ENCODE measurements around the gene MAP3K20. TPM values are rescaled to one million over a fixed set of nuclear protein-coding genes. Genes with fewer than 3 reads are reported as not detected.
"Not testable (repeated sequence)": the region's sequence is repeated elsewhere in the genome, so short reads cannot be mapped to it uniquely, and the experiment has no call there.

The MAP3K20 gene
- total RNA-seq, 1 donor = 136 TPM

- no peak overlapping the region for H3K4me3 ChIP-seq (ENCODE audit: low read depth, low read length)
- no peak for DNase-seq (ENCODE audit: low read depth)
- no peak for TF ChIP-seq CTCF (IDR thresholded peaks at IDR 0.05; ENCODE audit: insufficient read depth, low read depth, low read length)
These were observed 203.9 kb downstream of the MAP3K20 start for GRCh38 chr2:173279527-173279868.

GRCh38 chr2:173280853-173281252, 205.2 kb downstream of the MAP3K20 start:
- no peak for TF ChIP-seq CTCF (IDR thresholded peaks at IDR 0.05; ENCODE audit: insufficient read depth, low read depth, low read length)
- H3K4me3 ChIP-seq (ENCODE audit: low read depth, low read length) = no peak overlapping the region
- no peak for DNase-seq (ENCODE audit: low read depth)

- not testable (repeated sequence) for DNase-seq (ENCODE audit: low read depth); H3K4me3 ChIP-seq (ENCODE audit: low read depth, low read length)
These were observed 206.3 kb downstream of the MAP3K20 start for GRCh38 chr2:173281898-173282297.

- no peak overlapping the region for H3K4me3 ChIP-seq (ENCODE audit: low read depth, low read length)
- DNase-seq (ENCODE audit: low read depth) = no peak
- no peak for TF ChIP-seq CTCF (IDR thresholded peaks at IDR 0.05; ENCODE audit: insufficient read depth, low read depth, low read length)
These were observed 207.3 kb downstream of the MAP3K20 start for GRCh38 chr2:173282795-173283545.

GRCh38 chr2:173286153-173286809, 210.6 kb downstream of the MAP3K20 start:
- TF ChIP-seq CTCF (IDR thresholded peaks at IDR 0.05; ENCODE audit: insufficient read depth, low read depth, low read length) = no peak
- no peak overlapping the region for H3K4me3 ChIP-seq (ENCODE audit: low read depth, low read length)
- DNase-seq (ENCODE audit: low read depth) = no peak

- H3K4me3 ChIP-seq (ENCODE audit: low read depth, low read length) = no peak overlapping the region
- no peak for TF ChIP-seq CTCF (IDR thresholded peaks at IDR 0.05; ENCODE audit: insufficient read depth, low read depth, low read length)
- DNase-seq (ENCODE audit: low read depth) = no peak
These were observed 211.9 kb downstream of the MAP3K20 start for GRCh38 chr2:173287594-173287993.

GRCh38 chr2:173288561-173288960, 212.9 kb downstream of the MAP3K20 start:
- no peak for TF ChIP-seq CTCF (IDR thresholded peaks at IDR 0.05; ENCODE audit: insufficient read depth, low read depth, low read length)
- no peak overlapping the region for H3K4me3 ChIP-seq (ENCODE audit: low read depth, low read length)
- no peak for DNase-seq (ENCODE audit: low read depth)
